Renal pelvis (tissue), 4 donors: ENCODE results near the gene SCN9A. TPM values are rescaled to one million over a fixed set of nuclear protein-coding genes. Genes with fewer than 3 reads are reported as not detected.

Source experiments
- DNase-seq: peaks from one replicate; pipeline ENCODE4 v3.0.0-alpha.2; 2013
- polyA plus RNA-seq, 3 donors: library from polyadenylated mRNA; unstranded; fragments of 120-200 nt; gene quantifications; one replicate each; pipeline ENCODE4 v1.2.1, GENCODE V29; 2013; ENCODE audit not compliant: insufficient read length in 3 of 3

SCN9A gene
- polyA plus RNA-seq, 3 donors: 1.2 to 2.1 (median 1.4) TPM

- DNase-seq: peak; percentile 44
These were observed 194.6 kb downstream of the SCN9A start for GRCh38 chr2:166180951-166181812.

- DNase-seq: no peak
These were observed 196.5 kb downstream of the SCN9A start for GRCh38 chr2:166179201-166179600.

DNA sequence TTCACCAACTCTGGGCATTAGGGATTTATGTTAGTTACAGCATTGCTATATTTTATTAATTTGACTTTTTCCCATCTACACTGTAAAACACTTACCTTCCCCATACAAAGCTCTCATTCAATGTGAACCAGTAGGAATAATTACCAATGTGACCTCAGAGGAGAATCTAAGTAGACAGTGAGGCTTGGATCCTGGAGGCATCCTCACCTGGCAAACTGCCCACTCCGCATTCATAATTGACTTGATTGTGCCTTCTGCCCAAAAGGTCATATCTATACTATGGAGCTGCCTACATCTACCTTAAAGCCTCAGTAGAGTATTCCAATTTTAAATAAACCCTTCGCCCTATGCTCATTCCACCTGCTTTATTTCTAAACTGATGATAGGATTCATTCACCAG, 202.5 kb downstream of the SCN9A start:
- DNase-seq: no peak

GRCh38 chr2:166171216-166171615, 204.5 kb downstream of the SCN9A start:
- no peak for DNase-seq

GRCh38 chr2:166170356-166170755, 205.4 kb downstream of the SCN9A start:
- no peak for DNase-seq

DNA sequence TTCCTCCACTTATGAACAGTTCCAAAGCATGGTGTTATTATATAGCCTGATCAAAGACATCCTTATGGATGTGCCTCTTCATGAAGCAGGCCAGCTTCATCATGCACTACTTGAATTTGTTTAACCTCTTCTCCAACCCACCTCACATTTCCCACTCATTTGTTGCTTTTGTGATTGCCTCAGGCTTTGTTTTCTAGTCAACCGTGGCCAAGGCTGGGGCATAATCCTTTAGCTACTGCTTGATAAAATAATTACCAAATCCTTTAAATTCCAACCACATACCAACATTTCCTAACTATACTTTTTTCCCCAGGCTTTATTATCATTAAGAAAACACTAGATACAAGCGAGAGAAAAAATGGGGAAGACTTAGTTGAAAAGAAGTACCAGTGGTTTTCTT, 208.3 kb downstream of the SCN9A start:
- DNase-seq: peak; percentile 37

DNA sequence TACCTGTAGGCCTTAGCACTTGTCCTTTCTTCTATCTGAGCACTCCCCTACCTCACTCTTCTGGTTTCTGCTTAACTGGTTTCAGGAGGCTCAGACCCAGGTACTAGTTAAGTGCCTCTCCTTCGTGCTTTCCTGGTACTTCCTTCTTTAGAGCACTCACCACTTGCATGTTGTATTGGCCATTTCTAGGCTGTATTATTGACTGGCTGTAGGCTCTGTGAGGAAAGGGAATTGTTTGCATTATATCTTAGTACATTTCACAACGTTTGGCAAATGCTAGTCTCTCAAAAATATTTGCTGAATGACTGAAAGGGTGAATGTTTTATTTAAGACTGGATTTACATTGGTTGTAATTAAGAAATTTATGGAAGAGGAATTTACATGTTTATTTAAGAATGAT, 212.0 kb downstream of the SCN9A start:
- no peak for DNase-seq

- DNase-seq: no peak
These were observed 217.2 kb downstream of the SCN9A start for GRCh38 chr2:166158546-166158945.

DNA sequence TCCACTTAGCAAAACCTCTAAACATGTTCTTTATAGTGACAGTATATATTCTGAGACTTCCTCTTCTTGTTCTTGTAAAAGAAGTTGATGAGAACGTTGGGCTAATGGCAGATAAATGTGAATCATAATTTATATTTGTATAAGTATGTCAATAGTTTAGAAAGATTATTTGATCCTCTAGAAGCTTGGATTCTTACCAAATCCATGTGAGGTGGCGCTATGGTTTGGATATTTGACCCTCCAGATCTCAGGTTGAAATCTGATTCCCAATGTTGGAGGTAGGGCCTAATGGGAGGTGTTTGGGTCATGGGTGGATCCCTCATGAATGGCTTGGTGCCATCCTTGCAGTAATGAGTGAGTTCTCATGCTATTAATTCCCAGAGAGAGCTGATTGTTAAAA, 218.2 kb downstream of the SCN9A start:
- DNase-seq: no peak

GRCh38 chr2:166156985-166157490, 218.7 kb downstream of the SCN9A start:
- DNase-seq: no peak

DNA sequence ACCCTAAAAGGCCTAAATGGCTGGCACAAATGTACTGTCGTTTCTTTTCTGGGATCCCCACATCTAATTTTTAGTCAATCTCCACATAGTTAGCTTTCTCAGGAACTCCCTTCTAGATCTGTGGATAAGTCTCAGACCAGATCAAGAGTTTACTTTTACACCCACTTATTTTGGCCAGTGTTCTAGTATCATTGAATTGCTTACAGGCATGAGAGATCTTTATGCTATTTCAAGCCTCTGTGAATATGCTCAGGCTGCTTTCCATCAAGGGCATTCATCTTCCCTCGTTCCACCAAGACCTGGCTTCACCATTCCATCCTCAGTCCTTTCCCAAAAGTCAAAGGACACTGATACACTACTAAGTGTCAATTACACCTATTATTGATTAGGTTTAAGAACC, 220.2 kb downstream of the SCN9A start:
- DNase-seq: no peak

DNA sequence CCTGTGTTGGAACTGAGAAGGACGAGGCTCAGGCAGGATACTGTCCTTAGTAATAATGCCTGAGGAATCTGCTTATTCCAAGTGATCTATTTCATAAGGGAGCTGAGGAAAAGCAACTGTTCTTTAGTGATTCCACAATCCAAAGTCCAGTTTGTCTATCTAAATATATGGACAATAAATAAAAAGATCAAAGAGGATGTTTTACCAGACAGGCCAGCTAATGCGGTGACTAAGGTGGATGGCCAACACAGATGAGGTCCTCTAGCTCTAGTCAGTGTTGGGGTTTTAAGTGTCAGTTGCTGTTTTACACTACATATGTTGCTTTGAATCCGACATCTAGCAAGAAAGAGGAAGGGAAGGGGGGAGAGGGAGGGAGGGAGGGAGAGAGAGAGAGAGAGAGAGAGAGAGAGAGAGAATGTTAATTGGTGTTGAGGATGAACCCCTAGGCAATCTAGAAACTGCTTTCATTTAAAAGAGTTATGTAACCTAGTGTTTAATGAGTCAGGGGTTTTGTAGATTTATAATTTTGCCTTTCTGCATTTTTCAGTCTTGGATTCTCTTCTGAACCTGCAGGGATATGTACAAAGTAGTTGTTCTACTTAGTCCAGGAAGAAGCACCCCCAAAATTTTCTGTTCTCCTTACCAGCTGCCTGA, 220.9 kb downstream of the SCN9A start:
- no peak for DNase-seq

GRCh38 chr2:166152064-166152463, 223.7 kb downstream of the SCN9A start:
- DNase-seq: no peak

- DNase-seq: no peak
These were observed 227.0 kb downstream of the SCN9A start for GRCh38 chr2:166148500-166149400.

DNA sequence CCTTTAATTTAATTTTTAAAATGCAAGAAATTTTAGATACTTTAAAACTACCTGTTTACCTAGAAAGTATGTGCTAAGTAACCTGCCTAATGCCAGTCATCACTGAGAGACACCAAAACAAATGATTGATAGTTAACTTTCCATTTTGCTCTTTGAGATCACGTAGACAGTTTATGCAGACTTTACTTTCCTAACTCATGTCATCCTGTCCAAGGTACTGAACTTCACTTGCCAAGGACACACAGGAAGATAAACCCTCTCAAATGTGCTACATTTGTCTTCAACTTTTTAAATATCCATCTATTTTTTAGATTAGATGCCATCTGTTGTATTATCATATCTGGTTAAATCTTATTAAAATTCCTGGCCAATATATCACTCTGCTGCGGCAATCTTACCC, 227.9 kb downstream of the SCN9A start:
- no peak for DNase-seq

Other genes with a start within 250 kb of the SCN9A start
- gene SCN1A, start 247.9 kb downstream of the SCN9A start, polyA plus RNA-seq: under 1 TPM; 0.06 to 0.37 (median 0.24) TPM
- gene SCN7A, start 118.3 kb upstream of the SCN9A start, polyA plus RNA-seq: 10 to 100 TPM in 2 of 3 donors, 1 to 10 TPM in 1; 9.0 to 18.1 (median 13.0) TPM